Neural cell (in vitro differentiated cells): ENCODE results near the gene CPNE9. TPM values are rescaled to one million over a fixed set of nuclear protein-coding genes. Genes with fewer than 3 reads are reported as not detected.

Experiments used
- H2AFZ ChIP-seq: fragments of 200-600, 300-800 bp; sonication (generic), shearing (Covaris generic); 2 replicates; pipeline ENCODE4 v1.6.0; 2014; ENCODE audit warnings: low read depth, mild to moderate bottlenecking, antibody characterized with exemption, low read length, moderate library complexity
- H3F3A ChIP-seq: fragments of 200-600 bp; shearing (Covaris generic); 2 replicates; pipeline ENCODE4 v1.6.1; 2016; ENCODE audit warnings: mild to moderate bottlenecking, moderate library complexity, mixed read lengths, antibody characterized with exemption, low read length; ENCODE audit not compliant: insufficient read depth, poor library complexity, severe bottlenecking
- H3K27ac ChIP-seq: fragments of 200-600, 300-800 bp; sonication (generic), shearing (Covaris generic); 2 replicates; pipeline ENCODE4 v1.5.1; 2014; ENCODE audit warnings: mild to moderate bottlenecking, low read length, moderate library complexity
- H3K27me3 ChIP-seq: fragments of 300-800, 200-600 bp; sonication (generic), shearing (Covaris generic); 2 replicates; pipeline ENCODE4 v1.6.0; 2014; ENCODE audit warnings: mild to moderate bottlenecking, low read depth, low read length, moderate library complexity; ENCODE audit not compliant: insufficient read depth
- H3K36me3 ChIP-seq: fragments of 300-800, 200-600 bp; sonication (generic), shearing (Covaris generic); 2 replicates; pipeline ENCODE4 v1.5.1; 2014; ENCODE audit warnings: mild to moderate bottlenecking, antibody characterized with exemption, low read length, moderate library complexity; ENCODE audit not compliant: insufficient read depth
- H3K4me2 ChIP-seq: fragments of 300-800, 200-600 bp; sonication (generic), shearing (Covaris generic); 2 replicates; pipeline ENCODE4 v1.6.0; 2014; ENCODE audit warnings: mild to moderate bottlenecking, low read length
- H3K4me3 ChIP-seq: fragments of 300-800, 200-600 bp; sonication (generic), shearing (Covaris generic); 2 replicates; pipeline ENCODE4 v1.5.1; 2014; ENCODE audit warnings: mild to moderate bottlenecking, low read length, moderate library complexity
- H3K79me2 ChIP-seq: fragments of 200-600 bp; shearing (Covaris generic); replicated peaks from 2 replicates; pipeline ENCODE4 v1.6.0; 2014; ENCODE audit warnings: mild to moderate bottlenecking, low read length, moderate library complexity; ENCODE audit not compliant: insufficient read depth
- H3K9ac ChIP-seq: fragments of 300-800, 200-600 bp; sonication (generic), shearing (Covaris generic); 2 replicates; pipeline ENCODE4 v1.6.1; 2016; ENCODE audit warnings: mild to moderate bottlenecking, low read length, mixed read lengths
- H3K9me2 ChIP-seq: fragments of 200-600 bp; shearing (Covaris generic); 2 replicates; pipeline ENCODE4 v1.6.1; 2016; ENCODE audit warnings: mild to moderate bottlenecking, low read length, mixed read lengths; ENCODE audit not compliant: insufficient read depth
- H3K9me3 ChIP-seq: fragments of 200-600, 300-800 bp; sonication (generic), shearing (Covaris generic); 2 replicates; pipeline ENCODE4 v1.6.1; 2016; ENCODE audit warnings: mild to moderate bottlenecking, mixed run types, low read length, moderate library complexity, mixed read lengths
- H4K20me1 ChIP-seq: fragments of 200-600 bp; shearing (Covaris generic); 2 replicates; pipeline ENCODE4 v1.6.1; 2016; ENCODE audit warnings: mild to moderate bottlenecking, mixed run types; ENCODE audit not compliant: insufficient read depth
- EP300 ChIP-seq: fragments of 450-650 bp; conservative IDR thresholded peaks from 2 replicates; pipeline ENCODE4 v1.6.1; 2014; ENCODE audit warnings: antibody characterized with exemption, mild to moderate bottlenecking, moderate library complexity; ENCODE audit not compliant: poor library complexity, severe bottlenecking
- EZH2 ChIP-seq: fragments of 200-600, 300-800 bp; shearing (Covaris generic), sonication (generic); IDR thresholded peaks from 2 replicates; pipeline ENCODE4 v1.6.1; 2014; ENCODE audit warnings: antibody characterized with exemption, low read length, borderline replicate concordance, mild to moderate bottlenecking; ENCODE audit not compliant: insufficient read depth, poor library complexity, severe bottlenecking
- MXI1 ChIP-seq: fragments of 450-650 bp; conservative IDR thresholded peaks from 2 replicates; pipeline ENCODE4 v1.6.1; 2014; ENCODE audit warnings: antibody characterized with exemption, mild to moderate bottlenecking; ENCODE audit not compliant: poor library complexity, severe bottlenecking
- POLR2AphosphoS5 ChIP-seq: IDR thresholded peaks from 2 replicates; pipeline ENCODE4 v1.6.1; 2012
- RAD21 ChIP-seq: fragments of 450-650 bp; conservative IDR thresholded peaks from 2 replicates; pipeline ENCODE4 v1.6.1; 2014; ENCODE audit warnings: antibody characterized with exemption, mild to moderate bottlenecking, moderate library complexity
- REST ChIP-seq: IDR thresholded peaks from 2 replicates; pipeline ENCODE4 v1.6.1; 2012; ENCODE audit warnings: borderline replicate concordance
- SMC3 ChIP-seq: fragments of 450-650 bp; conservative IDR thresholded peaks from 2 replicates; pipeline ENCODE4 v1.6.1; 2014; ENCODE audit warnings: antibody characterized with exemption, mild to moderate bottlenecking, moderate library complexity; ENCODE audit not compliant: poor library complexity
- TAF1 ChIP-seq: IDR thresholded peaks from 2 replicates; pipeline ENCODE4 v1.6.1; 2012; ENCODE audit warnings: low read depth
- polyA plus RNA-seq: library from polyadenylated mRNA; depleted of rRNA; stranded (reverse); fragments of >200 nt; gene quantifications from 2 replicates; pipeline ENCODE4 v1.2.3, GENCODE V29; 2014
- TF ChIP-seq, protein P1 (sequence below): fragments of 450-650 bp; IDR thresholded peaks from 2 replicates; pipeline ENCODE4 v1.5.1; 2014; ENCODE audit warnings: antibody characterized with exemption, mild to moderate bottlenecking, moderate library complexity; ENCODE audit not compliant: poor library complexity, severe bottlenecking

Gene CPNE9
- polyA plus RNA-seq, 1 donor from 2014 or later = 0.32 TPM

DNA sequence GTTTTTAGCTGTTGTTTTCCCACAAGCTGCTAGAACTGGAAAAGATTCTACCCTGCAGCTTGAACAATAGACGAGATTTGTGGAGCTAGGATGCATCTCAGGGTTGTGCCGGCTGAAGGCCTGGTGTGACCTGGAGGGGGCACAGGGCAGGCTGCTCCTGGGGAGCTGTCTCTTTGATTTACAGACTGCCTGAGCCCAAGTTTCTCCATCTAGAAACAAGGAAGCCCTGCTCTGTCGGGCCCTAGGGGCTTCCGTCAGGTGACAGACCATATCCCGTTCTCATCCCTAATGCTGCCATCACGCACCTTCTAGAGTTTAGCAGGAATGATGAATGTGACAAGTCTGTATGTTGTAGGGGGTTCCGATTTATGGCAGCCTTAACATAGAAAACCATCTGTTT is 7.9 kb upstream of the CPNE9 start:
- Histone ChIP-seq H3K4me3 (no peak overlapping the region), H3K36me3 (no peaks in the 10 kb centered on the region), H3K27ac (no peak overlapping the region), H3F3A (no peaks in the 10 kb centered on the region), H3K79me2 (no peaks in the 10 kb centered on the region), H3K9me3 (no peaks in the 10 kb centered on the region), H2AFZ (no peak overlapping the region), H3K9me2 (no peaks in the 10 kb centered on the region), H3K4me2 (no peak overlapping the region), H3K9ac (no peak overlapping the region), H4K20me1 (no peaks in the 10 kb centered on the region), H3K27me3 (no peaks in the 10 kb centered on the region)
- TF ChIP-seq EP300 (no peak), MXI1 (no peak), TAF1 (no peak), EZH2 (no peak), POLR2AphosphoS5 (no peak), REST (no peak), RAD21 (no peak), SMC3 (no peak)
- TF ChIP-seq, protein P1, sequence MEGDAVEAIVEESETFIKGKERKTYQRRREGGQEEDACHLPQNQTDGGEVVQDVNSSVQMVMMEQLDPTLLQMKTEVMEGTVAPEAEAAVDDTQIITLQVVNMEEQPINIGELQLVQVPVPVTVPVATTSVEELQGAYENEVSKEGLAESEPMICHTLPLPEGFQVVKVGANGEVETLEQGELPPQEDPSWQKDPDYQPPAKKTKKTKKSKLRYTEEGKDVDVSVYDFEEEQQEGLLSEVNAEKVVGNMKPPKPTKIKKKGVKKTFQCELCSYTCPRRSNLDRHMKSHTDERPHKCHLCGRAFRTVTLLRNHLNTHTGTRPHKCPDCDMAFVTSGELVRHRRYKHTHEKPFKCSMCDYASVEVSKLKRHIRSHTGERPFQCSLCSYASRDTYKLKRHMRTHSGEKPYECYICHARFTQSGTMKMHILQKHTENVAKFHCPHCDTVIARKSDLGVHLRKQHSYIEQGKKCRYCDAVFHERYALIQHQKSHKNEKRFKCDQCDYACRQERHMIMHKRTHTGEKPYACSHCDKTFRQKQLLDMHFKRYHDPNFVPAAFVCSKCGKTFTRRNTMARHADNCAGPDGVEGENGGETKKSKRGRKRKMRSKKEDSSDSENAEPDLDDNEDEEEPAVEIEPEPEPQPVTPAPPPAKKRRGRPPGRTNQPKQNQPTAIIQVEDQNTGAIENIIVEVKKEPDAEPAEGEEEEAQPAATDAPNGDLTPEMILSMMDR = no peak

GRCh38 chr3:9696480-9697220 is 7.0 kb upstream of the CPNE9 start:
- no peaks in the 10 kb centered on the region for H4K20me1 ChIP-seq
- no peak overlapping the region for H3K27ac ChIP-seq
- H3K9me3 ChIP-seq = no peaks in the 10 kb centered on the region
- H3K4me2 ChIP-seq = no peak overlapping the region
- H3F3A ChIP-seq = no peaks in the 10 kb centered on the region
- TF ChIP-seq REST (no peak), MXI1 (no peak), EP300 (no peak), TAF1 (no peak), EZH2 (no peak), SMC3 (no peak), POLR2AphosphoS5 (no peak), RAD21 (no peak)
- TF ChIP-seq, protein P1 = no peak
- H2AFZ ChIP-seq = no peak overlapping the region
- no peaks in the 10 kb centered on the region for H3K36me3 ChIP-seq
- no peaks in the 10 kb centered on the region for H3K9me2 ChIP-seq
- H3K79me2 ChIP-seq = no peaks in the 10 kb centered on the region
- H3K4me3 ChIP-seq = no peak overlapping the region
- no peak overlapping the region for H3K9ac ChIP-seq
- H3K27me3 ChIP-seq = no peaks in the 10 kb centered on the region
